Panc1 (cell line): ENCODE results near the gene KRT9.
"Not testable (repeated sequence)": the region's sequence is repeated elsewhere in the genome, so short reads cannot be mapped to it uniquely, and the experiment has no call there.

Experiments used
- POLR2AphosphoS5 ChIP-seq: IDR thresholded peaks from 2 replicates; pipeline ENCODE4 v1.6.1; 2012; ENCODE audit warnings: mild to moderate bottlenecking, low read depth, low read length, moderate library complexity
- SIN3A ChIP-seq: IDR thresholded peaks from 2 replicates; pipeline ENCODE4 v1.6.1; 2012; ENCODE audit warnings: low read depth, mild to moderate bottlenecking, low read length, moderate library complexity, borderline replicate concordance; ENCODE audit not compliant: insufficient read depth
- TF ChIP-seq, protein P1 (sequence below): fragments of 450-650 bp; IDR thresholded peaks from 2 replicates; pipeline ENCODE4 v1.5.1; 2017; ENCODE audit warnings: mild to moderate bottlenecking
- TF ChIP-seq, protein P2 (sequence below), 2 experiments: IDR thresholded peaks; 2 replicates each; pipeline ENCODE4 v1.6.1; 2011 to 2012; ENCODE audit warnings: low read depth in 2 of 2, control low read depth in 1 of 2, low read length in 1 of 2, mild to moderate bottlenecking in 1 of 2, moderate library complexity in 1 of 2; ENCODE audit not compliant: insufficient read depth in 1 of 2

GRCh38 chr17:41584331-41584927 is 12.6 kb upstream of the KRT9 start:
- TF ChIP-seq, protein P1, sequence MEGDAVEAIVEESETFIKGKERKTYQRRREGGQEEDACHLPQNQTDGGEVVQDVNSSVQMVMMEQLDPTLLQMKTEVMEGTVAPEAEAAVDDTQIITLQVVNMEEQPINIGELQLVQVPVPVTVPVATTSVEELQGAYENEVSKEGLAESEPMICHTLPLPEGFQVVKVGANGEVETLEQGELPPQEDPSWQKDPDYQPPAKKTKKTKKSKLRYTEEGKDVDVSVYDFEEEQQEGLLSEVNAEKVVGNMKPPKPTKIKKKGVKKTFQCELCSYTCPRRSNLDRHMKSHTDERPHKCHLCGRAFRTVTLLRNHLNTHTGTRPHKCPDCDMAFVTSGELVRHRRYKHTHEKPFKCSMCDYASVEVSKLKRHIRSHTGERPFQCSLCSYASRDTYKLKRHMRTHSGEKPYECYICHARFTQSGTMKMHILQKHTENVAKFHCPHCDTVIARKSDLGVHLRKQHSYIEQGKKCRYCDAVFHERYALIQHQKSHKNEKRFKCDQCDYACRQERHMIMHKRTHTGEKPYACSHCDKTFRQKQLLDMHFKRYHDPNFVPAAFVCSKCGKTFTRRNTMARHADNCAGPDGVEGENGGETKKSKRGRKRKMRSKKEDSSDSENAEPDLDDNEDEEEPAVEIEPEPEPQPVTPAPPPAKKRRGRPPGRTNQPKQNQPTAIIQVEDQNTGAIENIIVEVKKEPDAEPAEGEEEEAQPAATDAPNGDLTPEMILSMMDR = not testable (repeated sequence)
- TF ChIP-seq POLR2AphosphoS5, SIN3A: not testable (repeated sequence)
- TF ChIP-seq, protein P2, sequence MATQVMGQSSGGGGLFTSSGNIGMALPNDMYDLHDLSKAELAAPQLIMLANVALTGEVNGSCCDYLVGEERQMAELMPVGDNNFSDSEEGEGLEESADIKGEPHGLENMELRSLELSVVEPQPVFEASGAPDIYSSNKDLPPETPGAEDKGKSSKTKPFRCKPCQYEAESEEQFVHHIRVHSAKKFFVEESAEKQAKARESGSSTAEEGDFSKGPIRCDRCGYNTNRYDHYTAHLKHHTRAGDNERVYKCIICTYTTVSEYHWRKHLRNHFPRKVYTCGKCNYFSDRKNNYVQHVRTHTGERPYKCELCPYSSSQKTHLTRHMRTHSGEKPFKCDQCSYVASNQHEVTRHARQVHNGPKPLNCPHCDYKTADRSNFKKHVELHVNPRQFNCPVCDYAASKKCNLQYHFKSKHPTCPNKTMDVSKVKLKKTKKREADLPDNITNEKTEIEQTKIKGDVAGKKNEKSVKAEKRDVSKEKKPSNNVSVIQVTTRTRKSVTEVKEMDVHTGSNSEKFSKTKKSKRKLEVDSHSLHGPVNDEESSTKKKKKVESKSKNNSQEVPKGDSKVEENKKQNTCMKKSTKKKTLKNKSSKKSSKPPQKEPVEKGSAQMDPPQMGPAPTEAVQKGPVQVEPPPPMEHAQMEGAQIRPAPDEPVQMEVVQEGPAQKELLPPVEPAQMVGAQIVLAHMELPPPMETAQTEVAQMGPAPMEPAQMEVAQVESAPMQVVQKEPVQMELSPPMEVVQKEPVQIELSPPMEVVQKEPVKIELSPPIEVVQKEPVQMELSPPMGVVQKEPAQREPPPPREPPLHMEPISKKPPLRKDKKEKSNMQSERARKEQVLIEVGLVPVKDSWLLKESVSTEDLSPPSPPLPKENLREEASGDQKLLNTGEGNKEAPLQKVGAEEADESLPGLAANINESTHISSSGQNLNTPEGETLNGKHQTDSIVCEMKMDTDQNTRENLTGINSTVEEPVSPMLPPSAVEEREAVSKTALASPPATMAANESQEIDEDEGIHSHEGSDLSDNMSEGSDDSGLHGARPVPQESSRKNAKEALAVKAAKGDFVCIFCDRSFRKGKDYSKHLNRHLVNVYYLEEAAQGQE (IDR thresholded peaks at IDR 0.05; ENCODE audit: insufficient read depth in 1 of 2, low read depth in 2 of 2, low read length in 1 of 2) = not testable (repeated sequence)
